ENCODE measurements around the gene RDH5.
"Not testable (repeated sequence)": the region's sequence is repeated elsewhere in the genome, so short reads cannot be mapped to it uniquely, and the experiment has no call there.

Gene RDH5

DNA sequence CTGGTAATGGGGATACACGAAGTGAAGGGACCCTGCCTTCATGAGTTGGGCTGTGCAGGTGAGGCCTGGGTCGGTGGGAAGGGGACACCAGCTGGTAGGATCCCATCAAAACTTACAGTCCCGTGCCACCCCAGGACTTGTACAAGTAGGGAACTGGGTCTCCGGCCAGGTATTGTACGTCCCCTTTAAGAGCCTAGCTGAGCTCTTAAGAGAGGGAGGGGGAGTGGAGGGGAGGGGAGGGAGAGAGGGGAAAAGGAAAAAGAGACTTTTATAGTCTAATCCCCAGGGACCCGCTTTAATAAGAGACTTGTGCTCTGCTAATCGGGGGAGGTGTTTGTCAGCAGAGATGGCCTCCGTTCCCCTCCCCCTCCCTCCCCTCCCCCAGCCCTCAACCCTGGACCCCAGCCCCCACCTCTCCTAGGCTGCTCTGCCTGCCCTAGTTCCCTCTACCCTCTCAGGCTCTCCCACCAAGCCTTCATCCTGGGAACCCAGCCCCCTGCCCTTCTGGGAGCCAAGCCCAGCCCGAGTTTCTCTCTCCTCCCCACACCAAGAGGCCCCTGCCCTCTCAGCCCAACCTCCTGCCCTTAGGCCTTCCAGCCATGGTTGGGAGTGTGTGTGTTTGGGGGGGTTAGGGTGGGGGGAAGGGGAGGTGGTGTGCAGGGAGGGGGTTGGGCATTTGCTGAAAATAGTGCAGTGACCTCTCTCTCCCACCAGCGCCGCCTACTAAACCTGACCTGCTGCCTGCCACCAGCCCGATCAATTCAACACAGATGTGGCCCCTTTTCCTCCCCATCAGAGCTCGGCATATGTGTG is 25.4 kb downstream of the RDH5 start:
- no peak for DNase-seq (ENCODE audit: low read depth)

DNA sequence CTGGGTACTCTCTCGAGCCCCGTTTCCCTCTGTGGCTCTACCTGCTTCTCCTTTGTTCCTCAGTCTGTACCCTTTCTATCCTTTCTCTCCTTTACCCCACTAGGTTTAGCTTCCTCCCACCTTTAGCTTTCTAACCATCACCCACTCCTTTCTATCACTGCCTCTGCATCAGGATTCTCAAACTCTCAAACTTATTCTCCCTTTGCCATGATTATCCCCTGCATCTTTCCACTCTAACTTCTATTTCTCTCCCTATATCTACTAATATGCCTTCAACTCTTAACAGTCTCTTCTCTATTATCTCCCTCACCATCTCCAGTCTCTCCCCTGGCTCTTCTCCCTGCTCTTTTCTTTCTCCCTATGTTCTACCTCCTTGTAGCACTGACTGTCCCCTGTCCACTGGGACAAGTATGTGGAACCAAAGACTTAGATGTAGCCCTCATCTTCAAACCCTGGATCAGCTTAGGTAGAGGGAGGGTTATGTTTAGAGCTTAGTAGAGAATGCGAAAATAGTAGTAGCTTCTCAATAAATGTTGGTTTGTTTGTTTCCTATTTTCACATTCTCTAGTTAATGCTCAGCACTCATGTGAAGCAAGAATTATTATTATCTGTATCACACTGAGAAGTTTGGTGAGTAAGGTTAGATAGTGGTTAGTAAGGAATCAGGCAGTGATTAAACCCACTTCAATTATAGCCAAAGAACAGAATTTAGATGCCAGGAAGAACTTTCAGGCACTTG is 26.1 kb downstream of the RDH5 start:
- DNase-seq (ENCODE audit: low read depth), result peak; percentile 27

DNA sequence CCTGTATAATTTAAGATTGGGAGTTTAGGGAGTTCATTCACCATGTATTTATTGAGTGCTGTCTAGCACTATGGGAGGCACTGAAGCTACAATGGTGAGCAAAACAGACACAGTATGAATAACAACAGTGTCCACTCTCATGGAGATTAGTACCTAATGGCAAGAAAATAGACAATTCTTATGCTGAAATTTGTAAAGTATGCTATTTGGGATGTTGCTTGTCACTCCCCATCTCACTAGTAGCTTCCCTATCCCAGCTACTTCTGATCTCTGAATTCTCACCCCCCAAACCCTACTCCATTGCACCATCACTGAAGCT is 26.7 kb downstream of the RDH5 start:
- DNase-seq (ENCODE audit: low read depth), result no peak

DNA sequence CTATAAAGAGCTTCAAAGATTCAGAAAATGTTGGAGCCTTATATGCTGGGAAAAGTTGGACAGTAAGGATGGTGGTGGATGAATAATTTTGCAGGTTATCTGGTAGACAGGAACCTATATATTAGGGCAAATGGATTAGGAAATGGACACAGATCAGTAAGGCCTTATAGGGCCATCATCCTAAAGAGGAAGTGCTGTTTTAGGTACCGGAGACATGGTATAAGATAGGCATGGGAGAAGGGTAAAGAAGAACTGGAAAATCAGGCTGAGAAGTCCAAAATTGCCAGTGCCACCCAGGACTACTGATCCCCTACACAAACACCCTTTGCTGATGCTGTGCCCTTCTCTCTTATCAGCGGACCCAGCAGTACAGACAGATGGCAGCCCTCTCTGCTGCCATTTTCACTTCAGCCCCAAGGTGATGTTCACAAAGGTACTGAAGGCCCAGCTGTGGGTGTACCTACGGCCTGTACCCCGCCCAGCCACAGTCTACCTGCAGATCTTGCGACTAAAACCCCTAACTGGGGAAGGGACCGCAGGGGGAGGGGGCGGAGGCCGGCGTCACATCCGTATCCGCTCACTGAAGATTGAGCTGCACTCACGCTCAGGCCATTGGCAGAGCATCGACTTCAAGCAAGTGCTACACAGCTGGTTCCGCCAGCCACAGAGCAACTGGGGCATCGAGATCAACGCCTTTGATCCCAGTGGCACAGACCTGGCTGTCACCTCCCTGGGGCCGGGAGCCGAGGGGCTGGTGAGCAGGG is 28.2 kb downstream of the RDH5 start:
- DNase-seq (ENCODE audit: low read depth), result no peak

DNA sequence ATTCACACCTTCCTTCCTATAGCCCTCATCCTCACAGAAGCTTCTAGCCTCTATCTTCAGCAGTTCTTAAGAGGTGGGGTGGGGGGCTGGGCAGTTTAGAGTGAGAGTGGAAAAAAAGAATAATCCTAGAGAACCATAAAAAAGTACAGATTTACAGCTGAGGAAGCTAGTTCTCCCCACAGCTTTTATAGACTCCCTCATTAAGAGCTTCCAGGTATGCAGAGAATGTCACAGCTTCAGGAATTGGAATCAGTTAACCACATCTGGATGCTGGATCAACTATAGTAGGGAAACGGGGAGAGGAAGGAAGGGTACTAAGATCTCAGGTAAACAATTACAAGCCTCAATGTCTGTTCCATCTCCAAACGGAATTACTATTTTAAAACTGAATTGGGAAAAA is 35.1 kb downstream of the RDH5 start:
- no peak for DNase-seq (ENCODE audit: low read depth)

DNA sequence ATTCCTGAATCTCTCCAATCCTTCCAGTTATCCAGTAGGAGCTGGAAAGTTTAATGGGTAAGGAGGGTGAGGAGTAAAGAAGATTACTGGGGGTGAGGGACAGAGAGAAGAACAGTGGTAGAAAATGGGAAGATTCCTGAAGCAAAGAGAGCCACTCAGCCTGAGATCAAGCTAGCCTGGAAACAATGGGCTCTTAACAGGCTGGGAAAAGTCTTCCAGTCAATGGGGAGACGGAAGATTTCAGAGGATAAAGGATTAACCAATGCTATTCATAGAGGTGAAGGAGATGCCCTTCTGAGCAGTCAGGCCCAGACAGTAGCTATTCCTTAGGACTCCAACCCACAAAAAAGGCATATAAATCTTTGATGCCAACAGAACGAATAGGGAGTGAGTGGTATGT is 37.5 kb downstream of the RDH5 start:
- no peak for DNase-seq (ENCODE audit: low read depth)

DNA sequence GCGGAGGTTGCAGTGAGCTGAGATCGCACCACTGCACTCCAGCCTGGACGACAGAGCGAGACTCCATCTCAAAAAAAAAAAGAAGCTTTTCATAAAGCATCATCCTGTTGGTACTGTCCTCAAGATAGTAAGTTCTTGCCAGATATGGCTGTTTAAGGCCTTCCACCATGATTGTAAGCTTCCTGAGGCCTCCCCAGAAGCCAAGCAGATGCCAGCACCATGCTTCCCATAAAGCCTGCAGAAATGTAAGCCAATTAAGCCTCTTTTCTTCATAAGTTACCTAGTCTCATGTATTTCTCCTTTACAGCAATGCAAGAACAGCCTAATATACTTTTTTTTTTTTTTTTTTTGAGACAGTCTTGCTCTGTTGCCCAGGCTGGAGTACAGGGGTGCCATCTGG is 38.4 kb downstream of the RDH5 start:
- DNase-seq (ENCODE audit: low read depth), result not testable (repeated sequence)

DNA sequence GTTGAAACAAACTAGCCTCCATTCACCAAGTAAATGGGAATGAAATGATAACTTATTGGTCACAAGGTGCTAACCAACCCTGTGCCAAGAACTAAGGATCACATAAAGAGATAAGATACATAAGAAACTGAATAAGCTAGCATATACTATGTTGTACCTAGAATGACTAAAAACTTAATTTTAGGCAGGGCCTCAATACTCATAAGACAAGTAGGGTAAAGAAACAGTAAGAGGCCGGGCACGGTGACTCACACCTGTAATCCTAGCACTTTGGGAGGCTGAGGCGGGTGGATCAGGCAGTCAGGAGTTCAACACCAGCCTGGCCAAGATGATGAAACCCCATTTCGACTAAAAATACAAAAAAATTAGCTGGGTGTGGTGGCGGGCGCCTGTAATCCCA is 40.5 kb downstream of the RDH5 start:
- DNase-seq (ENCODE audit: low read depth), result peak; percentile 38

DNA sequence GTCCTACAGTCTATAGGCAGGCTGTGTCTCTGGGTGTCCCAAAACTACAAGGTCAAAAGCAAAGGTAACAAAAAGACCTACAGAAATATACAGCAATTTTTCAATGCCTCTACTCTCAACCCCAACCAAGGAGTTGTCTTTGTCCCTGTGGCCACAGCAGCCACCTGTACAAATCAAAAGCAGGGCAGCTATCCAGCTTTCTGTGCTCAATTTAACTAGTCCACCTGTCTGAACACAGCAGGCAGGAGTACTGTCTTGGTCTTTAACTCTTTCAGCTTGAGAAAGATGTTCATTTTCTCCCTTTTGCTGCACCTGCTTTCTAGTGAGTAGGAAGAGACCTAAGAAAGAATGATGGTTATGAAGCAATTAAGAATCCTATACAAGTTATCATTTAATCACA is 42.5 kb downstream of the RDH5 start:
- no peak for DNase-seq (ENCODE audit: low read depth)

DNA sequence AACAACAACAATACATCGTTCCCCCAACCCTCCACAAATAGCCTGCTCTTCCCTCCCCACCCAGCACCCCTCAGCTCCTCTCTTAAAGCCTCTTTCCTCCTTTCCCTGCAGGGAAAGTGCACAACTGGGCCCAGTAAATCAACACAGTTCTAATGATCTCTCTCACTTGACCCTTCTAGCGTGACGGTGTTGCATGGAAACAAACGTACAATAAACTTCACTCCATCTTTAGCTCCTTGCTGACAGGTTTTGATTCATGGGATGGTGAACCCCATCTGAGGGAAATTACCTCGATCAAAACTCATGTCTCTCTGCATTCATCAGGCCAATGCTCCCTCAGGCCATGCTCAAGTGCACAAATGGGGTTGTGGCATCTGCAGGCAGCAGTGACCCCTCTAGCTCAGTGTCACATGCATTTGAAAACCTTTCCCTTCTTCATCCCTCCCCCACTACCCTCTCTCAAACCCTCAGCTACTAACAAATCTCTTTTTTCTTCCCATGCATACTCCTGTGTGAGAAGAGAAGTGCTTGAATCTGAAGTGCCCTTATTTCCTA is 45.6 kb downstream of the RDH5 start:
- DNase-seq (ENCODE audit: low read depth), result no peak

DNA sequence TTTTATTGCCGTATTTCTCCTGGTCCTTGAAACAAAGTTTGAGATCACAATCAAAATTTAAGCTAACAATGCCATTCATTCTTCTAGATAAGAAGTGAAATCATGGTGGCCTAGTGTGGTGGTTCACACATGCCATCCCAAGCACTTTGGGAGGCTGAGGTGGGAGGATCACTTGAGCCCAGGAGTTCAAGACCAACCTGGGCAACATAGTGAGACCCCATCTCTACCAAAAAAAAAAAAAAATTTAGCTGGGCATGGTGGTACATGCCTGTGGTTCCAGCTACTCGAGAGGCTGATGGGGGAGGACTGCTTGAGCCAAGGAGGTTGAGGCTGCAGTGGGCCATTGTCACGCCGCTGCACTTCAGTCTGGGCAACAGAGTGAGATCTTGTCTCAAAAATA is 47.0 kb downstream of the RDH5 start:
- no peak for DNase-seq (ENCODE audit: low read depth)

DNA sequence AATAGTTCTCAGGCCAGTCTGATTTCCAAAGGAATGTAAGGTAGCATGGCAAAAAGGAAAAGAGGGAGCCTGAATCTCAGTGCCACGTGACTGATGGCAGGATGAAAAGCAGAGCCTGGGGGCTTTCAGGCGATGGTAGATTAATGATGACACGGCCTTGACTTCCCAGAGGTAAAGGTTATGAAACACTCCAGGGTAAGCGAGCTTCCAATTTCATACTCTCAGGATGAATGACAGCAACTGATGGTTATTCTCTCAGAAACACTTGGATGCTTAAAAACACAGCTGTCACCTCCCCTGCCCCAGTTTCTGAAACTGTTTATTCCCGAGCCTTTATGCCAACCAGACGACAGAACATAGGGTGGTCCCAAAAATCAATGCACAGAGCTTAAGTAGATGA is 51.5 kb downstream of the RDH5 start:
- no peak for DNase-seq (ENCODE audit: low read depth)
